GM20000 (cell line): ENCODE measurements around the gene TFAP2A.

ENCODE experiments used
- DNase-seq: peaks from one replicate; pipeline ENCODE4 v3.0.0; 2012; ENCODE audit warnings: low spot score
- TF ChIP-seq, protein P1 (sequence below): IDR thresholded peaks from 2 replicates; pipeline ENCODE4 v1.5.1; 2012; ENCODE audit warnings: mild to moderate bottlenecking, control low read depth; ENCODE audit errors: extremely low read depth, missing control alignments

Gene TFAP2A

DNA sequence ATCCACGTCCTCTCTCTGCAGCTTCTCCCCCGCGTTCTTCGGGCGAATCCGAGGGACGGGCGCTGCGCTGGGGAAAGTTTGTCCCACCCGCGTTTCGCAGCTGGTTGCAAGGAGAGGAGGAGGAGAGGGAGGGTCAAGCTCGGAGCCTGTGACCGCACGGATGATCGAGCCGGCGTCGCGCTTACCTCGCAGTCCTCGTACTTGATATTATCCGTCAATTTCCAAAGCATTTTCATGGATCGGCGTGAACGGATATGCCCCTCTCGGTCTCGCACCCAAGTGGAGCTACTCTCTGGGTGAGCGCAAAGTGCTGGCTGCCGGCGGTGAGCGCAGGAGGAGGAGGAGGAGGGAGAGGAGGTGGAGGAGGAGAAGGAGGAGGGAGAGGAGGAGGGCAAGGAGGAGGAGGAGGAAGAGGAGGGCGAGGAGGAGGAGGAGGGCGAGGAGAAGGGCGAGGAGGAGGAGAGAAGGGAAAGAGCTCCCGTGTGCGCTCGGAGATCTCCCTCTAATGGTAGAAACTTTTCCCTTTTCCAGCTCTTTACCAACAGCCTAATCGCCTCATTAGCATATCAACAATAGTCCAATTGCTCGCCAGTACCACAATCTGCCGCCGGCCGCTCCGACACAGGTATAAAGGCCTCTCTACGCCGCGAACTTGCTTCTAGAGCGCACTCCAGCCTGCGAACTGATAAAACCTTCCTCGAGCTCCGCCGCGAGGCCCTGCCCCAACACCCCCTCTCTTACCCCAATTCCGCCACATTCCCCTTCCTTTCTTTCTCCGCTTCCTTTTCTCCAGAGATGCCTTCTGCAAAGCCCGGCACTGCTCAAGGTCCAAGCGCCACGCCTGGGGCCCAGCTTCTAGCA lies at the start of gene TFAP2A:
Gene TFAP2A, minus strand, starts transcription at position 319 of the 861 bp plus-strand sequence. Its CDS starts 83 bp downstream, at position 236.
- no peak for DNase-seq
- TF ChIP-seq, protein P1, sequence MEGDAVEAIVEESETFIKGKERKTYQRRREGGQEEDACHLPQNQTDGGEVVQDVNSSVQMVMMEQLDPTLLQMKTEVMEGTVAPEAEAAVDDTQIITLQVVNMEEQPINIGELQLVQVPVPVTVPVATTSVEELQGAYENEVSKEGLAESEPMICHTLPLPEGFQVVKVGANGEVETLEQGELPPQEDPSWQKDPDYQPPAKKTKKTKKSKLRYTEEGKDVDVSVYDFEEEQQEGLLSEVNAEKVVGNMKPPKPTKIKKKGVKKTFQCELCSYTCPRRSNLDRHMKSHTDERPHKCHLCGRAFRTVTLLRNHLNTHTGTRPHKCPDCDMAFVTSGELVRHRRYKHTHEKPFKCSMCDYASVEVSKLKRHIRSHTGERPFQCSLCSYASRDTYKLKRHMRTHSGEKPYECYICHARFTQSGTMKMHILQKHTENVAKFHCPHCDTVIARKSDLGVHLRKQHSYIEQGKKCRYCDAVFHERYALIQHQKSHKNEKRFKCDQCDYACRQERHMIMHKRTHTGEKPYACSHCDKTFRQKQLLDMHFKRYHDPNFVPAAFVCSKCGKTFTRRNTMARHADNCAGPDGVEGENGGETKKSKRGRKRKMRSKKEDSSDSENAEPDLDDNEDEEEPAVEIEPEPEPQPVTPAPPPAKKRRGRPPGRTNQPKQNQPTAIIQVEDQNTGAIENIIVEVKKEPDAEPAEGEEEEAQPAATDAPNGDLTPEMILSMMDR, result no peak

DNA sequence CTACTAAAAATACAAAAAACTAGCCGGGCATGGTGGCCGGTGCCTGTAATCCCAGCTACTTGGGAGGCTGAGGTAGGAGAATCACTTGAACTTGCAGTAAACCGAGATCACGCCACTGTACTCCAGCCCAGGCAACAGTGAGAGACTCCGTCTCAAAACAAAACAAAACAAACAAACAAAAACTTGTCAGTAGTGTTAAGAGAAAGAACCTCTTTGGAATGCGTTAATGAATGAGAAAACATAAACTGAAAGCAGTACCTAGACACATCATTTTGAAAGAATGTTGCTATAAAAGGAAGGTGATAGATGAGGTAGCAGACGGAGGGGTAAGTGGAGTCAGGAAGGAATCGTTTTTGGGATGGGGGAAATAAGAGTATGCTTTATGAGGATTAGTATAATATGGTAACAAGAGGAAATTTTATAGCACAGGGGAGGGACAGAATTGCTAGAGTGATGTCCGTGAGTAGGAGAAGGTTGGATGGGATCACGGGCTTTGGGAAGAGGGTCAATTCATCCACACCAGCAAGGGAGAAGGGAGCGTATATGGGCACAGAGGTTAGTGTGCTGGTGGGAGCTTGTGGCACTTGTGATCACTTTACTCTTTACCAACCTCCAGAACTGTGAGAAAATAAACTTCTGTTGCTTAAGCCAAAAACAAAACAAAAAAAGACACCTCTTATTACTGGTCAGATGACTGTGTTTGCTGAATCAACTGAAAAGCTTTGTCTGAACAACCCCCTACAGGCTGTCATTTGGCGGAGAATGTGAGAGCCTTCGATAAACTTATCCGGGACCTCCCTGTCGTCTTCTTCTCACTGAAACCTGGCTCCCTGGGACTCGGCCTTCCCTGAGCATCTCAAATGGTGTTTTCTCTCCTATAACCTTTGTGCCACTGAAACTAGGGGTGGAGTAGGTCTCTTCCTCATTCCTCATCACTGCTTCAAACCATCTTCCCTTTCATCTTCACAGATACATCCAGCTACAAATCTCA lies 48.9 kb upstream of the TFAP2A start:
- TF ChIP-seq, protein P1, result no peak
- no peak for DNase-seq

DNA sequence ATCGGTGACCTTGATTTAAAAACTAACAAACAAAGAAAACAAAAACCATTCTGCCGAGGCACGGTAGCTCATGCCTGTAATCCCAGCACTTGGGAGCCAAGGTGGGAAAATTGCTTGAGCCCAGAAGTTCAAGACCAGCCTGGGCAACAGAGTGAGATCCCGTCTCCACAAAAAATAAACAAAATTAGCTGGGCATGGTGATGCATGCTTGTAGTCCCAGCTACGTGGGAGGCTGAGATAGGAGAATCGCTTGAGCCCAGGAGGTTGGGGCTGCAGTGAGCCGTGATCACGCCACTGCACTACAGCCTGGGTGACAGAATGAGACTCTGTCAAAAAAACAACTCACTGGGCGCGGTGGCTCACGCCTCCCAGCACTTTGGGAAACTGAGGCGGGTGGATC lies 48.2 kb upstream of the TFAP2A start:
- DNase-seq, result no peak
- TF ChIP-seq, protein P1, result no peak

DNA sequence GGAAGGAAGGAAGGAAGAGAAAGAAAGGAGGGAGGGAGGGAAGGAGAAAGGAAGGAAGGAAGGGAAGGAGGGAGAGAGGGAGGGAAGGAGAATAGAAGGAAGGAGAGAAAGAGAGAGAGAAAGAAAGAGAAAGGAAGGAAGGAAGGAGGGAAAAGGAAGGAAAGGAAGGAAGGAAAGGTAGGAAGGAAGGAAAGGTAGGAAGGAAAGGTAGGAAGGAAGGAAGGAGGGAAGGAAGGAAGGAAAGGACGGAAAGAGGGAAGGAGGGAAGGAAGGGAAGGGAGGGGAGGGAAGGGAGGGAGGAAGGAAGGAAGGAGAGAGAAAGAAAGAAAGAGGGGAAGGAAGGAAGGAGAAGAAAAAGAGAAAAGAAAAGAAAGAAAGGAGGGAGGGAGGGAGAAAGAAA lies 47.0 kb upstream of the TFAP2A start:
- no peak for DNase-seq
- TF ChIP-seq, protein P1, result no peak

DNA sequence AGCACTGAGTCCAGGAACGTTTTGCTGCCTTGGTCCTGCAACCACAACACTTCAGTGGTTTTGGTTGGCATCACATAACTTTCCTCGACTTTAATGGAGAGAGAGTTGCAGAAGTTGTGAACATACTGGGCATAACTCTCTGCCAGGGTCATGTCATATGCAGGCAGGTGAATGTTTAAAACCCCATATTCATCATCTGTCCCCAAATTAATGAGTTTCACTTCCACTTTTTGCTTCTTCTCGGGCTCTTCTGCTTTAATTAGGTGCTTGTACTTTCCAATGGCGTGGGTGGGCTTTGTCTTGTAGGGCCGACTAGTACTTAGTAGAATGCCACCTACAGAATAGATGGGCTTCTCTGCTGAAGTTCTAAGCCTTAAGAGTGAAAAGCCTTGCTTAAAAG lies 45.2 kb upstream of the TFAP2A start:
- TF ChIP-seq, protein P1, result no peak
- DNase-seq, result peak; percentile 76

DNA sequence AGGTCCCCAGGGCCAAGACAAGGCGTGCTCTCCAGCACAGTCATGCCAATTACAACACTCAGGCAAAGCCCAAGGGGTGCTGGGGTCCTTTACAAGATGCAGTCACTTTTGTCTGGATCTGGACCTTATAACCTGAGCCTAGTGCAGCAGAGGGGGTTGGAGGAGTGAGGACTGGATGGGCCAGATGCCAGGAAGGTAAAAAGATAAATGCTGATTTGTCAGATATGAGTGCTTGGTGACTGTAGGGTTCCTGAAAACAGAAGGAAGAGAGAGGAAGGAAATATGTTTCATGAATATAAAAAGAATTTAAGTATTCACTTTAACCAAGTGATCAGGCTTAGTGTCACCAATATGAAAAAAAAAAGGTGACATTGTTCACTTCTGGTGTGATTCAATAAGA lies 43.4 kb upstream of the TFAP2A start:
- DNase-seq, result no peak
- TF ChIP-seq, protein P1, result no peak
